GM18909 (cell line): Measurements from ENCODE around the gene NAP1L3.

ENCODE experiments used
- ATAC-seq: cut with Tn5 transposase; IDR thresholded peaks from one replicate; pipeline ENCODE4 v1.9.1; 2021; ENCODE audit warnings: mild to moderate bottlenecking; ENCODE audit not compliant: unreplicated experiment, poor library complexity

NAP1L3 gene, protein sequence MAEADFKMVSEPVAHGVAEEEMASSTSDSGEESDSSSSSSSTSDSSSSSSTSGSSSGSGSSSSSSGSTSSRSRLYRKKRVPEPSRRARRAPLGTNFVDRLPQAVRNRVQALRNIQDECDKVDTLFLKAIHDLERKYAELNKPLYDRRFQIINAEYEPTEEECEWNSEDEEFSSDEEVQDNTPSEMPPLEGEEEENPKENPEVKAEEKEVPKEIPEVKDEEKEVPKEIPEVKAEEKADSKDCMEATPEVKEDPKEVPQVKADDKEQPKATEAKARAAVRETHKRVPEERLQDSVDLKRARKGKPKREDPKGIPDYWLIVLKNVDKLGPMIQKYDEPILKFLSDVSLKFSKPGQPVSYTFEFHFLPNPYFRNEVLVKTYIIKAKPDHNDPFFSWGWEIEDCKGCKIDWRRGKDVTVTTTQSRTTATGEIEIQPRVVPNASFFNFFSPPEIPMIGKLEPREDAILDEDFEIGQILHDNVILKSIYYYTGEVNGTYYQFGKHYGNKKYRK

DNA sequence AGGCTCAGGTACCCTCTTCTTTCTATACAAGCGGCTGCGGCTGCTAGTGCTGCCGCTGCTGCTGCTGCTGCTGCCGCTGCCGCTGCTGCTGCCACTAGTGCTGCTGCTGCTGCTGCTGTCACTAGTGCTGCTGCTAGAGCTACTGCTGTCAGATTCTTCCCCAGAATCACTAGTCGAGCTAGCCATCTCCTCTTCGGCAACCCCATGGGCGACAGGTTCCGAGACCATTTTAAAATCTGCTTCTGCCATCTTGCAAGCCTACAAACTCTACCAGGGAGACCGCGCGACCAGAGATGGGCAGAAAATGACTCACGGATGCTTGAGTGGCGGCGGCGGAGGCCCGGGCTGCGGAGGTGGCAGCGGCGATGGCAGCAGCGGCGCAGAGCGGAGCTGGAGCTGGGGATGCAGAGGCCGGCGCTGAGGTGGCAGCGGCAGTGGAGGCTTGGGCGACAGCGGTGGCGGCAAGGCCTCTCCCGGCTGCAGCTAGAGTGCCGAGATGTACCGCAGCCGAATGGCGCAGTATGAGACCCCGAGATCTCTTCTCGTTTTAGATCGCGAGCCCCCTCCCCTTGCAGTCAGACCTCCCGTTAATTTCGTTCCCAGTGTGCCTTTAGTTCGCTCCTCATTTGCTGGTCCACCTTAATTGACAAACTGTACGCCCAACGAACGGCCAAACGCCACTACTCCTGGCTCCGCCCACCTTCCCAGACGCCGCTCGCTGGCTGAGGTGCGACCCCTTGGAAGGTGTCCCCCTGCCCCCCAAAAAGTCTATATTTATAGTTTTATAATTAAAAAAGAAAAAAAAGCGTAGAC, at the start of gene NAP1L3:
TSS of gene NAP1L3 (minus strand) at position 523 of the 813 bp plus-strand sequence. CDS start at position 249, 274 bp downstream.
- no peak for ATAC-seq

DNA sequence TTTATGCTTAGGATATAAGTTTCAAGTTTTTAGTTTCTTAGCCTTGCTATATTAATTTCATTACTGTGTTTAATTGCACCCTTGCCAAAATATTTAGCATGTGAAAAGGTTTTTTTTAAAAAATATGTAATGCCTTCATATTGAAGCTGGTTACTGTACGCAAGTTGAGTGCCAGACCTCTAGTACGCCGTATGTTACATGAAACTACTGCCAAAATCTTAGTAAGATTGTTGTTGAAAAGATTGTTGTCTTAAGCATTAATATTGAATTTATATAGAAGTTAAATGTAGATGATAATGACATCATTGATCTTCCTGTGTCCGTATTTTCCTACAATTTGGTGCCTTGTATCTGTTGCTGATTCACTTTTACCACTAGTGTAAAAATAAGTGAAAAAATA, 37.7 kb upstream of the NAP1L3 start:
- ATAC-seq = no peak

DNA sequence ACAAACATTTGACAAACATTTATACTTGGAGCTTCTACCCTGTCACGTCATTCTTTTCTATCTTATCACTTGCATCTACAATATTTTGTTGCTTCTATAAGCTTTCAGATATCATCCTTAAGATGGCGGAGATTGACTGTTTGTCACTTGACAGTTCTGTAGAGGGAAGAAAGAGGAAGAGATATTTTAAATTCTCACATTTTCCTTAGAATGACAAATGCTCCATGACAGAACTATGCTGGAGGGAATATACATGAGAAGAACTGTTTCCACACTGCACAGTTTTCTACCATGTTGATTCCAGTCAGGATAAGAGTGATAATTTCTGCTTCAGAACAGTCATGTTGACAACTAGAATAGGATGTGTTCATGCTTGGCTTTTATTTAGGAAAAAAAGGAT, 30.3 kb upstream of the NAP1L3 start:
- no peak for ATAC-seq

DNA sequence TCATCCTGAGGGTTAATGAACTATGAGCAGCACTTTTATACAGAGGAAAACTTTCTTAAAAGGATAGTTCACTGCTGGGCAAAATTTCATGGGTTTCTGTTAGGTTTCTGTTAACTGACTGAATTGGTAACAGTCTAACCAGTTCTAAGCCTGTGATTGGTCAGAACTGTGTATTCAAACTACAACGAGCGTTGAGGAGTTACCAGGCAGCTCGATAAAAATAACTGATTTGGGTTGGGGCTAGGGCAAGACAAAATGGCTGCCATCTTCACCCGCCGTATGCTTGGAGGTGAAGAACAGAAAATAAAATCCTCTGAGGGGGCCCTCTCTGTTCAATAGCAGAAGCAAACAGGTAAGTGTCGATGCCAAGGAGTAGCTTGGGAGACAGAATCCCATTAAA, 22.6 kb upstream of the NAP1L3 start:
- ATAC-seq = no peak

DNA sequence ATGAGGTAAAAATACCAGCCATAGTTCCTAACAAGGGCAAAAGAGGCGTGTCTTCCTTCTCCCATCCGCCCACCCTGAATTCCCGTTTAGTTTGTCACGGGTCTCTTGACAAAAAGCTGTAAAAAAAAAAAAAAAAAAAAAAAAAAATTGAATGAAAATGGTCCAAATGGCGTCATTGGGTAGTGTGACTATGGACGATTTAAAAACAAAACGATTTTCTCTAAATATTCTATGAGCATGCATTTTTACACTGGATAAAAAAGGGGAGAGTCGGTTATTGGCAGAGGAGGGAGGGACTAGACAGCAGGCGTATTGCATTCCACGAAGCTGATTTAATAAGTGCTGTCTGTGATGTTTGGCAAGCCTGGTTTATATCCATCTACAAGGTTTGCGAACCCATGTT, 492 bp upstream of the NAP1L3 start, which contains the start of gene FAM133A:
TSS of gene FAM133A (plus strand) at position 338 of the 403 bp plus-strand sequence. CDS start 35,214 bp downstream, outside the sequence.
- ATAC-seq = no peak

DNA sequence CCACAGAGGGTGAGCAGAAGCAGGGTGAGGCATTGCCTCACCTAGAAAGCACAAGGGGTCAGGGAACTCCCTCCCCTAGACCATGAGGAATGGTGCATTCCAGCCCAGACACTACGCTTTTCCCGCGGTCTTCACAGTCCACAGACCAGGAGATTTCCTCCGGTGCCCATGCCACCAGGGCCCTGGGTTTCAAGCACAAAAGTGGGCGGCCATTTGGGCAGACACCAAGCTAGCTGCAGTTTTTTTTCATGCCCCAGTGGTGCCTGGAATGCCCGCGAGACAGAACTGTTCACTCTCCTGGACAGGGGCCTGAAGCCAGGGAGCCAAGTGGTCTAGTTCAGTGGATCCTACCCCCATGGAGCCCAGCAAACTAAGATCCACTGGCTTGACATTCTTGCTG, 12.8 kb downstream of the NAP1L3 start:
- no peak for ATAC-seq

DNA sequence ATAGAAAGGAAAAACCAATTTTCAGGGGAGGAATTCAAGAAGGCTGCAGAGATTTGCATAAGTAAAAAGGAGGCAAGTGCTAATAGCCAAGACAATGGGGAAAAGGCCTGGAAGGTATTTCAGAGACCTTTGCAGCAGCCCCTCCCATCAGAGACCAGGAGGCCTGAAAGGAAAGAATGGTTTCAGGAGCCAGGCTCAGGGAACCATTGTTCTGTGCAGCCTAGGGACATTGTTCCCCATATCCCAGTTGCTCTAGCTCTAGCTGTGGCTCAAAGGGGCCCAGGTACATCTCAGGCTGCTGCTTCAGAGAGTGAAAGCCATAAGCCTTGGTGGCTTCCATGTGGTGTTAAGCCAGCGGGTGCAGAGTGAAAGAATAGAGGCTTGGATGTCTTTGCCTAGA, 24.0 kb downstream of the NAP1L3 start:
- no peak for ATAC-seq

DNA sequence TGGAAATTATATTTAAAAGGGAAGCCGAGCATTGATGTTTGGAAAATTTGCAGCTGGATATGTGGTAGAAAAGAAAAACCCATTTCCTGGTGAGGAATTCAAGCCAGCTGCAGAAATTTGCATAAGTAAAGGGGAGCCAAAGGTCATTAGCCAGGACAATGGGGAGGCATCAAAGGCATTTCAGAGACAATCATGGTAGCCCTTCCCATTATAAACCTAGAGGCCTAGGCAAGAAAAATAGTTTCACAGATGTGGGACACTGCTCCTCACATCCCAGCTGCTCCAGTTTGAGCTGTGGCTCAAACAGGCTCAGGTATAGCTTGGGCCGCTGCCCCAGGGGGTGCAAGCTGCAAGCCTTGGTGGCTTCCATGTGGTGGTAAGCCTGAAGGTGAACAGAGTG, 35.8 kb downstream of the NAP1L3 start:
- no peak for ATAC-seq
